ENCODE results near the gene MORN3.

GRCh38 chr12:121715862-121716435 lies 46.5 kb upstream of the MORN3 start:
- TF ChIP-seq TAF1 (IDR thresholded peaks at IDR 0.05; ENCODE audit: borderline replicate concordance, low read depth, low read length) (no peak), ZNF217 (IDR thresholded peaks at IDR 0.05) (no peak), SREBF2 (IDR thresholded peaks at IDR 0.05; ENCODE audit: low read length) (no peak), GABPA (IDR thresholded peaks at IDR 0.05; ENCODE audit: low read depth) (no peak)
